HCT116 (cell line): ENCODE results near the gene SERINC1. TPM values are rescaled to one million over a fixed set of nuclear protein-coding genes. Genes with fewer than 3 reads are reported as not detected.

ENCODE experiments used
- ATAC-seq: fragments of 200-7000 bp; cut with Tn5 transposase; 2 replicates; pipeline ENCODE4 v1.9.1; 2020; ENCODE audit warnings: mild to moderate bottlenecking, moderate library complexity
- BruUV-seq: library from RNA; stranded (reverse); fragments of 400-500 nt; replicated peaks from 2 replicates; lab custom pipeline; 2021; lab: Mats Ljungman, UMichigan
- CTCF ChIA-PET: fragments of 300-600 bp; sonication (Branson Sonifier 250); formaldehyde crosslinking; loops from one replicate; lab custom pipeline; 2021; ENCODE audit warnings: antibody characterized with exemption; lab: Charles Lee
- POLR2A ChIA-PET: fragments of 300-600, 350-600 bp; sonication (Branson Sonifier 250); formaldehyde crosslinking; loops from one replicate; lab custom pipeline; 2021; ENCODE audit warnings: antibody characterized with exemption; lab: Charles Lee
- RAD21 ChIA-PET, 2 experiments: fragments of 300-600 bp; sonication (Branson Sonifier 250); formaldehyde crosslinking; loops; one replicate each; lab custom pipeline; 2023; ENCODE audit warnings: low total read pairs in 2 of 2; ENCODE audit not compliant: uncharacterized antibody in 2 of 2, unreplicated experiment in 2 of 2, low non-redundant PET in 1 of 2; lab: Charles Lee
- DNase-seq: peaks from one replicate; pipeline ENCODE4 v3.0.0-alpha.2; 2010; ENCODE audit warnings: low read depth, low spot score
- H2AFZ ChIP-seq: fragments of 200-600 bp; shearing (Covaris generic), sonication (generic); 2 replicates; pipeline ENCODE4 v1.6.1; 2017; ENCODE audit warnings: low read depth, mixed run types, mixed read lengths, antibody characterized with exemption, low read length; ENCODE audit not compliant: poor library complexity, severe bottlenecking
- H3K27ac ChIP-seq: 2 replicates; pipeline ENCODE4 v1.5.1; 2012; ENCODE audit warnings: low read depth, low read length
- H3K27me3 ChIP-seq: fragments of 200-600 bp; sonication (generic); 2 replicates; pipeline ENCODE4 v1.6.1; 2016; ENCODE audit warnings: mixed run types, low read length, mixed read lengths; ENCODE audit not compliant: insufficient read depth
- H3K36me3 ChIP-seq, 2 experiments: fragments of 200-500 bp in 1 of 2; fragments of 200-600 bp in 1 of 2; sonication (Bioruptor generic) in 1 of 2; sonication (generic) in 1 of 2; 2 replicates each; pipeline versions ENCODE4 v1.5.1 to v1.6.1; 2014 to 2016; ENCODE audit warnings: low read length in 2 of 2, inconsistent platforms in 1 of 2, mixed read lengths in 1 of 2, mixed run types in 1 of 2; ENCODE audit not compliant: insufficient read depth in 2 of 2, control insufficient read depth in 1 of 2
- H3K4me1 ChIP-seq, 2 experiments: fragments of 200-600 bp in 1 of 2; sonication (generic) in 1 of 2; 2 replicates each; pipeline versions ENCODE4 v1.5.1 to v1.6.1; 2012 to 2017; ENCODE audit warnings: low read length in 2 of 2, inconsistent platforms in 1 of 2, mild to moderate bottlenecking in 1 of 2, mixed read lengths in 1 of 2, mixed run types in 1 of 2, moderate library complexity in 1 of 2; ENCODE audit not compliant: insufficient read depth in 2 of 2, control insufficient read depth in 1 of 2
- H3K4me2 ChIP-seq: fragments of 200-600 bp; sonication (generic); 2 replicates; pipeline ENCODE4 v1.6.1; 2017; ENCODE audit warnings: mixed run types, low read length, mixed read lengths
- H3K4me3 ChIP-seq, 2 experiments: fragments of 200-600 bp in 1 of 2; sonication (generic) in 1 of 2; replicated peaks in 1 of 2; 2 replicates each; pipeline ENCODE4 v1.5.1; 2011 to 2016; ENCODE audit warnings: low read length in 2 of 2, control low read depth in 1 of 2, low read depth in 1 of 2, mild to moderate bottlenecking in 1 of 2, mixed read lengths in 1 of 2, mixed run types in 1 of 2
- H3K79me2 ChIP-seq: fragments of 200-600 bp; sonication (generic); 2 replicates; pipeline ENCODE4 v1.6.1; 2017; ENCODE audit warnings: mild to moderate bottlenecking, mixed run types, low read length, moderate library complexity, mixed read lengths; ENCODE audit not compliant: insufficient read depth
- H3K9ac ChIP-seq: fragments of 200-600 bp; sonication (generic); 2 replicates; pipeline ENCODE4 v1.6.1; 2016; ENCODE audit warnings: low read length, mixed read lengths
- H3K9me2 ChIP-seq: fragments of 200-600 bp; sonication (generic), shearing (Covaris generic); 2 replicates; pipeline ENCODE4 v1.6.1; 2017; ENCODE audit warnings: mixed run types, mild to moderate bottlenecking, moderate library complexity; ENCODE audit not compliant: insufficient read depth
- H3K9me3 ChIP-seq, 2 experiments: fragments of 200-500 bp in 1 of 2; fragments of 200-600 bp in 1 of 2; sonication (Bioruptor generic) in 1 of 2; sonication (generic) in 1 of 2; 2 replicates each; pipeline ENCODE4 v1.6.1; 2014 to 2017; ENCODE audit warnings: low read length in 2 of 2, mixed read lengths in 2 of 2, inconsistent platforms in 1 of 2, low read depth in 1 of 2, mild to moderate bottlenecking in 1 of 2, mixed run types in 1 of 2, moderate library complexity in 1 of 2; ENCODE audit not compliant: control insufficient read depth in 1 of 2, insufficient read depth in 1 of 2
- H4K20me1 ChIP-seq: fragments of 200-600 bp; sonication (generic), shearing (Covaris generic); 2 replicates; pipeline ENCODE4 v1.6.1; 2017; ENCODE audit warnings: mixed run types, mild to moderate bottlenecking, moderate library complexity; ENCODE audit not compliant: insufficient read depth
- ATF3 ChIP-seq: IDR thresholded peaks from 2 replicates; pipeline ENCODE4 v1.6.1; 2012
- EGR1 ChIP-seq: IDR thresholded peaks from 2 replicates; pipeline ENCODE4 v1.6.1; 2012; ENCODE audit warnings: low read depth
- ELF1 ChIP-seq: IDR thresholded peaks from 2 replicates; pipeline ENCODE4 v1.6.1; 2012; ENCODE audit warnings: low read depth, borderline replicate concordance
- EZH2 ChIP-seq: fragments of 200-600 bp; sonication (generic); IDR thresholded peaks from 2 replicates; pipeline ENCODE4 v1.6.1; 2017; ENCODE audit warnings: antibody characterized with exemption, mixed run types
- EZH2phosphoT487 ChIP-seq: fragments of 200-600 bp; IDR thresholded peaks from 2 replicates; pipeline ENCODE4 v1.6.1; 2018; ENCODE audit warnings: antibody characterized with exemption, borderline replicate concordance
- FOSL1 ChIP-seq: IDR thresholded peaks from 2 replicates; pipeline ENCODE4 v1.6.1; 2012; ENCODE audit warnings: low read depth
- JUND ChIP-seq: IDR thresholded peaks from 2 replicates; pipeline ENCODE4 v1.6.1; 2012
- MAX ChIP-seq: IDR thresholded peaks from 2 replicates; pipeline ENCODE4 v1.6.1; 2012
- POLR2A ChIP-seq: IDR thresholded peaks from 2 replicates; pipeline ENCODE4 v1.7.0; 2011; ENCODE audit warnings: borderline replicate concordance; ENCODE audit not compliant: insufficient read depth, insufficient read length; ENCODE audit errors: extremely low read depth
- POLR2AphosphoS5 ChIP-seq: IDR thresholded peaks from 2 replicates; pipeline ENCODE4 v1.6.1; 2011; ENCODE audit warnings: mild to moderate bottlenecking, low read depth, low read length, moderate library complexity
- RAD21 ChIP-seq: IDR thresholded peaks from 2 replicates; pipeline ENCODE4 v1.6.1; 2012; ENCODE audit warnings: low read depth, mild to moderate bottlenecking
- SIN3A ChIP-seq: IDR thresholded peaks from 2 replicates; pipeline ENCODE4 v1.6.1; 2012; ENCODE audit warnings: low read depth
- SP1 ChIP-seq: IDR thresholded peaks from 2 replicates; pipeline ENCODE4 v1.6.1; 2012; ENCODE audit warnings: low read depth
- SRF ChIP-seq: IDR thresholded peaks from 2 replicates; pipeline ENCODE4 v1.6.1; 2012; ENCODE audit warnings: low read depth
- ZFX ChIP-seq: fragments of 450-650 bp; IDR thresholded peaks from 2 replicates; pipeline ENCODE4 v1.6.1; 2017
- ZNF274 ChIP-seq: fragments of 200-500 bp; sonication (Bioruptor generic); IDR thresholded peaks from 2 replicates; pipeline ENCODE4 v1.6.1; 2014; ENCODE audit warnings: mild to moderate bottlenecking, low read depth, low read length, inconsistent platforms
- intact Hi-C: fragments of 100-400 bp; cut with micrococcal nuclease; formaldehyde crosslinking; loops from 2 replicates; pipeline ENCODE4 v1.10.0; 2022
- total RNA-seq: library from RNA; stranded (reverse); gene quantifications from one replicate; pipeline ENCODE4 v1.2.1, GENCODE V29; 2021; ENCODE audit not compliant: unreplicated experiment
- TF ChIP-seq, protein P1 (sequence below): IDR thresholded peaks from 2 replicates; pipeline ENCODE4 v1.6.1; 2012; ENCODE audit warnings: low read depth

The SERINC1 gene
- total RNA-seq, 1 experiment from 2014 or later, result 45.2 TPM

- H4K20me1 ChIP-seq, result no peaks in the 10 kb centered on the region
- TF ChIP-seq RAD21 (no peak), FOSL1 (no peak), MAX (no peak), ATF3 (no peak), JUND (no peak), EZH2phosphoT487 (no peak), POLR2AphosphoS5 (no peak)
- CTCF ChIA-PET, result no interaction called here
- RAD21 ChIA-PET, result no interaction called here
- H3K9me3 ChIP-seq, result peaks cover 0 to 7% of the 10 kb centered on the region in 2 experiments; a peak in 1 of 4 replicates
- no peak overlapping the region for H3K4me3 ChIP-seq
- H3K36me3 ChIP-seq, result no peaks in the 10 kb centered on the region
- BruUV-seq, result no TSS peak
- no peaks in the 10 kb centered on the region for H3K79me2 ChIP-seq
- no peaks in the 10 kb centered on the region for H3K4me1 ChIP-seq
- H3K9me2 ChIP-seq, result no peaks in the 10 kb centered on the region
- DNase-seq (no peak), ATAC-seq (no peak)
- no peak overlapping the region for H2AFZ ChIP-seq
- H3K27me3 ChIP-seq, result no peaks in the 10 kb centered on the region
- POLR2A ChIA-PET, result no interaction called here
- H3K9ac ChIP-seq, result no peak overlapping the region
- intact Hi-C loops, result no loop called here
- no peak overlapping the region for H3K4me2 ChIP-seq
- no peak overlapping the region for H3K27ac ChIP-seq
These were observed 24.0 kb upstream of the SERINC1 start for GRCh38 chr6:122495612-122496011.

- CTCF ChIA-PET, result no interaction called here
- H3K9me2 ChIP-seq, result no peaks in the 10 kb centered on the region
- BruUV-seq, result no TSS peak
- no peak for ATAC-seq
- peaks cover 0 to 7% of the 10 kb centered on the region in 2 experiments; a peak in 1 of 4 replicates for H3K9me3 ChIP-seq
- RAD21 ChIA-PET, result no interaction called here
- H4K20me1 ChIP-seq, result no peaks in the 10 kb centered on the region
- H2AFZ ChIP-seq, result no peak overlapping the region
- no peaks in the 10 kb centered on the region for H3K27me3 ChIP-seq
- no peaks in the 10 kb centered on the region for H3K4me1 ChIP-seq
- H3K36me3 ChIP-seq, result no peaks in the 10 kb centered on the region
- TF ChIP-seq FOSL1 (no peak), SRF (no peak), POLR2A (no peak), EZH2 (no peak), EGR1 (no peak), ZNF274 (no peak), RAD21 (no peak), SP1 (no peak), SIN3A (no peak), JUND (no peak), ELF1 (no peak), ZFX (no peak)
- TF ChIP-seq, protein P1, sequence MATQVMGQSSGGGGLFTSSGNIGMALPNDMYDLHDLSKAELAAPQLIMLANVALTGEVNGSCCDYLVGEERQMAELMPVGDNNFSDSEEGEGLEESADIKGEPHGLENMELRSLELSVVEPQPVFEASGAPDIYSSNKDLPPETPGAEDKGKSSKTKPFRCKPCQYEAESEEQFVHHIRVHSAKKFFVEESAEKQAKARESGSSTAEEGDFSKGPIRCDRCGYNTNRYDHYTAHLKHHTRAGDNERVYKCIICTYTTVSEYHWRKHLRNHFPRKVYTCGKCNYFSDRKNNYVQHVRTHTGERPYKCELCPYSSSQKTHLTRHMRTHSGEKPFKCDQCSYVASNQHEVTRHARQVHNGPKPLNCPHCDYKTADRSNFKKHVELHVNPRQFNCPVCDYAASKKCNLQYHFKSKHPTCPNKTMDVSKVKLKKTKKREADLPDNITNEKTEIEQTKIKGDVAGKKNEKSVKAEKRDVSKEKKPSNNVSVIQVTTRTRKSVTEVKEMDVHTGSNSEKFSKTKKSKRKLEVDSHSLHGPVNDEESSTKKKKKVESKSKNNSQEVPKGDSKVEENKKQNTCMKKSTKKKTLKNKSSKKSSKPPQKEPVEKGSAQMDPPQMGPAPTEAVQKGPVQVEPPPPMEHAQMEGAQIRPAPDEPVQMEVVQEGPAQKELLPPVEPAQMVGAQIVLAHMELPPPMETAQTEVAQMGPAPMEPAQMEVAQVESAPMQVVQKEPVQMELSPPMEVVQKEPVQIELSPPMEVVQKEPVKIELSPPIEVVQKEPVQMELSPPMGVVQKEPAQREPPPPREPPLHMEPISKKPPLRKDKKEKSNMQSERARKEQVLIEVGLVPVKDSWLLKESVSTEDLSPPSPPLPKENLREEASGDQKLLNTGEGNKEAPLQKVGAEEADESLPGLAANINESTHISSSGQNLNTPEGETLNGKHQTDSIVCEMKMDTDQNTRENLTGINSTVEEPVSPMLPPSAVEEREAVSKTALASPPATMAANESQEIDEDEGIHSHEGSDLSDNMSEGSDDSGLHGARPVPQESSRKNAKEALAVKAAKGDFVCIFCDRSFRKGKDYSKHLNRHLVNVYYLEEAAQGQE, result no peak
- POLR2A ChIA-PET, result no interaction called here
- no peak overlapping the region for H3K4me2 ChIP-seq
- no peak overlapping the region for H3K27ac ChIP-seq
- no peak for DNase-seq
- H3K79me2 ChIP-seq, result no peaks in the 10 kb centered on the region
- intact Hi-C loops, result no loop called here
- H3K4me3 ChIP-seq, result no peak overlapping the region
- H3K9ac ChIP-seq, result no peak overlapping the region
These were observed 23.2 kb upstream of the SERINC1 start for GRCh38 chr6:122494665-122495272.
